HG03280 (cell line): ENCODE measurements around the gene ASCL3.
"Not testable (repeated sequence)": the region's sequence is repeated elsewhere in the genome, so short reads cannot be mapped to it uniquely, and the experiment has no call there.

Experiments
- ATAC-seq: cut with Tn5 transposase; IDR thresholded peaks from one replicate; pipeline ENCODE4 v1.9.1; 2021; ENCODE audit warnings: mild to moderate bottlenecking, moderate library complexity; ENCODE audit not compliant: unreplicated experiment

Gene ASCL3

GRCh38 chr11:8948886-8949285 lies 6.1 kb upstream of the ASCL3 start:
- ATAC-seq = no peak

GRCh38 chr11:8947230-8947943 lies 4.6 kb upstream of the ASCL3 start:
- ATAC-seq = no peak

GRCh38 chr11:8941341-8942103 lies 1.3 kb downstream of the ASCL3 start:
- no peak for ATAC-seq

- ATAC-seq = no peak
Measured at GRCh38 chr11:8937659-8938058, 5.2 kb downstream of the ASCL3 start.

- no peak for ATAC-seq
Measured at GRCh38 chr11:8937159-8937558, 5.7 kb downstream of the ASCL3 start.

GRCh38 chr11:8935789-8936188 lies 7.0 kb downstream of the ASCL3 start:
- not testable (repeated sequence) for ATAC-seq

GRCh38 chr11:8934742-8935488 lies 7.9 kb downstream of the ASCL3 start:
- no peak for ATAC-seq

GRCh38 chr11:8933931-8934330 lies 8.9 kb downstream of the ASCL3 start:
- ATAC-seq = no peak

GRCh38 chr11:8932564-8933180 lies 10.1 kb downstream of the ASCL3 start, which contains the start of gene C11orf16:
TSS of gene C11orf16 (minus strand) at chr11:8932947. CDS start at chr11:8932308, 639 bp downstream.
- ATAC-seq = no peak

GRCh38 chr11:8930456-8931175 lies 12.2 kb downstream of the ASCL3 start:
- ATAC-seq = no peak

GRCh38 chr11:8928981-8929615 lies 13.7 kb downstream of the ASCL3 start:
- ATAC-seq = no peak

GRCh38 chr11:8928205-8928604 lies 14.6 kb downstream of the ASCL3 start:
- ATAC-seq = no peak

GRCh38 chr11:8927233-8927632 lies 15.6 kb downstream of the ASCL3 start:
- ATAC-seq = no peak

GRCh38 chr11:8926236-8926635 lies 16.6 kb downstream of the ASCL3 start:
- ATAC-seq = no peak

- no peak for ATAC-seq
Measured at GRCh38 chr11:8925711-8926110, 17.1 kb downstream of the ASCL3 start.

- no peak for ATAC-seq
Measured at GRCh38 chr11:8922691-8923090, 20.1 kb downstream of the ASCL3 start.

- no peak for ATAC-seq
Measured at GRCh38 chr11:8917157-8917825, 25.5 kb downstream of the ASCL3 start.

GRCh38 chr11:8914661-8915018 lies 28.2 kb downstream of the ASCL3 start:
- no peak for ATAC-seq

GRCh38 chr11:8913961-8914660 lies 28.7 kb downstream of the ASCL3 start:
- no peak for ATAC-seq
